ENCODE results near the gene PTPRN2.

GRCh38 chr7:158317238-158318205 lies 270.1 kb downstream of the PTPRN2 start:
- no peak for TF ChIP-seq EZH2phosphoT487 (IDR thresholded peaks at IDR 0.05; ENCODE audit: borderline replicate concordance, low read depth, low read length)
- no peak for TF ChIP-seq CTCF (conservative IDR thresholded peaks at IDR 0.05; ENCODE audit: low read length)

All from OCI-LY7 (cell line).